ENCODE results near the gene CTNNB1.

CTNNB1 gene

DNA sequence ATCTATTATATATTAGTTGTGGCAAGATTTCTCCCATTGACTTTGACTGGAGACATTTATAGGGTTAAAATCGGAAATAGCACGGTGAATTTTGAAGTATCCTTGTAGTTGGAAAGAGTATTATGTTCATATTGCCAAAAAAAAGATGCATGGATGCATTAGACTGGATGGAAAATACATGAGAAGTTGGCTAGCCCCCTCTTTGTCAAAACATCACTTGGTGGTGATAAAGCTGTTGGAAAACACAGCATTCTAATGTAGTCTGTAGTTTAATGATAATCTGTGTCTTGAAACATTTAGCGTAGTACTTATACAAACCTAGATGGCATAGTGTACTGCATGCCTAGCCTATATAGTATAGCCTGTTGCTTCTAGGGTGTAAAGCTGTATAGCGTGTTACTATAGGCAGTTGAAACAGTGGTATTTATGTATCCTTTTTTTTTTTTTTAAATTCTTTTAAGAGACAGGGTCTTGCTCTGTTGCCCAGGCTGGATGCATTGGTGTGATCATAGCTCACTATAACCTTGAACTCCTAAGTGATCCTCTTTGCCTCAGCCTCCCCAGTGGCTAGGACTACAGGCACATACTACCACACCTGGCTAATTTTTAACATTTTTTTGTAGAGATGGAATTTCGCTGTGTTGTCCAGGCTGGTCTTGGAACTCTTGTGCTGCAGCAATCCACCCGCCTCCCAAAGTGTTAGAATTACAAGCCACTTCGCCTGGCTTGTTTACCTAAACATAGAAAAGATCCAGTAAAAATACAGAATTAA, 21.8 kb downstream of the CTNNB1 start:
- no peak for DNase-seq (ENCODE audit: low read depth)

DNA sequence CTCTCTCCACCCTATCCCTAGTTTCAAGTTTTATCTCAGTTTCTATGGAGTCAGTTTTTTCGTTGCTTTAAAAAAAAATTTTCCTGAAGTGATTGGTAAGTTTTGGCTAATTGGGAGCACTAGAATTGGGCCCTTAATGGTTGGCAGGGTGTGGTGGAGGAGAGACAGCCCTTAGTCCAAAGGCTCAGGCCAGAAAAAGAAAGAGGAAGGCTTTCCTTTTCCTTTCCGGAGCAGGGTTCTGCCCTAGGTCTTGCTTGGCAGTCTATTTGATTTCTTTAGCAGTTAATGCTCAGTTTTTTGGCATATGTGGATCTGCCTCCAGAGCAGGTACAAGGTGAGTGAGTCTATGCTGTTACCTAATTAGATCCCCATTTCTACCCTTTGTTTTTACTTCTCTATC, 22.7 kb downstream of the CTNNB1 start:
- DNase-seq (ENCODE audit: low read depth): no peak

DNA sequence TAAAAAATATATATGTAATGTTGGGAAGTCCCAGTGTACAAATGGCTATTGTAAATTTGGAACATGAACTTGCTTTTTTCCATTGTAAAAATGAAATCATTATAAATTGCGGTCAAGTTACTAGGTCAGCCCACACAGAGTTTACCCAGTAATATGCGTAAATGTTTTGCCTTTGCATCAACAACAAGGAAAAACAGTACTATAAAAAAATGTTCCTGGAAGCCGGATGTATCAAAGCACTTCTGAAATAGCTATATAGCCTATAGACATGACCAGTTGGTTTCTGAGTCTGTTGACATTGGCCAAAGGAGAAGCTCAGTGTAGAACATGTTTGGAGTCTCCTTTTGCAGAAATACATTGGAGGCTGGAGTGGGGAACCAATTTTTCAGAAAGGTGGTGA, 23.2 kb downstream of the CTNNB1 start:
- DNase-seq (ENCODE audit: low read depth): no peak

DNA sequence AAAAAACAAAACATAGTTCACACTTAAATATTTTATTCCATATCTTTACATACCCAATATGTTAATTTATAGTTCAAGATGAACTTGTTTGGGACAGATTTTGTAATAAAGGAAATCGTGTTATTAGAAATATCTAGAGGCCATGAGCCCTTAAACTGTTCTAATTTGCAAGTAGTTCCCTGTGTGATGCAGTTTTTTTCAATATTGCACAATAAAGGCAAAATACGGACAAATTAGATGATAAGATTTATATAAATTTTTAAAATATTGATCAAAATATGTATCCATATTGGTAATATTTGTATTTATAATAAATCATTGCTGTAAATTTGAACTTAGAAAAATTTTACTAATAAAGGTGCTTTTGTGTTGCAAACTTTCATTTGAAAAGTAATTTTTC, 23.8 kb downstream of the CTNNB1 start:
- no peak for DNase-seq (ENCODE audit: low read depth)

DNA sequence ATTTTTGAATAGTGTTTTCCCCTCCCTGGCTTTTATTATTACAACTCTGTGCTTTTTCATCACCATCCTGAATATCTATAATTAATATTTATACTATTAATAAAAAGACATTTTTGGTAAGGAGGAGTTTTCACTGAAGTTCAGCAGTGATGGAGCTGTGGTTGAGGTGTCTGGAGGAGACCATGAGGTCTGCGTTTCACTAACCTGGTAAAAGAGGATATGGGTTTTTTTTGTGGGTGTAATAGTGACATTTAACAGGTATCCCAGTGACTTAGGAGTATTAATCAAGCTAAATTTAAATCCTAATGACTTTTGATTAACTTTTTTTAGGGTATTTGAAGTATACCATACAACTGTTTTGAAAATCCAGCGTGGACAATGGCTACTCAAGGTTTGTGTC, 24.4 kb downstream of the CTNNB1 start:
- no peak for DNase-seq (ENCODE audit: low read depth)

DNA sequence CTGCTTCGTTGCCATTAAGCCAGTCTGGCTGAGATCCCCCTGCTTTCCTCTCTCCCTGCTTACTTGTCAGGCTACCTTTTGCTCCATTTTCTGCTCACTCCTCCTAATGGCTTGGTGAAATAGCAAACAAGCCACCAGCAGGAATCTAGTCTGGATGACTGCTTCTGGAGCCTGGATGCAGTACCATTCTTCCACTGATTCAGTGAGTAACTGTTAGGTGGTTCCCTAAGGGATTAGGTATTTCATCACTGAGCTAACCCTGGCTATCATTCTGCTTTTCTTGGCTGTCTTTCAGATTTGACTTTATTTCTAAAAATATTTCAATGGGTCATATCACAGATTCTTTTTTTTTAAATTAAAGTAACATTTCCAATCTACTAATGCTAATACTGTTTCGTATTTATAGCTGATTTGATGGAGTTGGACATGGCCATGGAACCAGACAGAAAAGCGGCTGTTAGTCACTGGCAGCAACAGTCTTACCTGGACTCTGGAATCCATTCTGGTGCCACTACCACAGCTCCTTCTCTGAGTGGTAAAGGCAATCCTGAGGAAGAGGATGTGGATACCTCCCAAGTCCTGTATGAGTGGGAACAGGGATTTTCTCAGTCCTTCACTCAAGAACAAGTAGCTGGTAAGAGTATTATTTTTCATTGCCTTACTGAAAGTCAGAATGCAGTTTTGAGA, 25.0 kb downstream of the CTNNB1 start:
- no peak for DNase-seq (ENCODE audit: low read depth)

DNA sequence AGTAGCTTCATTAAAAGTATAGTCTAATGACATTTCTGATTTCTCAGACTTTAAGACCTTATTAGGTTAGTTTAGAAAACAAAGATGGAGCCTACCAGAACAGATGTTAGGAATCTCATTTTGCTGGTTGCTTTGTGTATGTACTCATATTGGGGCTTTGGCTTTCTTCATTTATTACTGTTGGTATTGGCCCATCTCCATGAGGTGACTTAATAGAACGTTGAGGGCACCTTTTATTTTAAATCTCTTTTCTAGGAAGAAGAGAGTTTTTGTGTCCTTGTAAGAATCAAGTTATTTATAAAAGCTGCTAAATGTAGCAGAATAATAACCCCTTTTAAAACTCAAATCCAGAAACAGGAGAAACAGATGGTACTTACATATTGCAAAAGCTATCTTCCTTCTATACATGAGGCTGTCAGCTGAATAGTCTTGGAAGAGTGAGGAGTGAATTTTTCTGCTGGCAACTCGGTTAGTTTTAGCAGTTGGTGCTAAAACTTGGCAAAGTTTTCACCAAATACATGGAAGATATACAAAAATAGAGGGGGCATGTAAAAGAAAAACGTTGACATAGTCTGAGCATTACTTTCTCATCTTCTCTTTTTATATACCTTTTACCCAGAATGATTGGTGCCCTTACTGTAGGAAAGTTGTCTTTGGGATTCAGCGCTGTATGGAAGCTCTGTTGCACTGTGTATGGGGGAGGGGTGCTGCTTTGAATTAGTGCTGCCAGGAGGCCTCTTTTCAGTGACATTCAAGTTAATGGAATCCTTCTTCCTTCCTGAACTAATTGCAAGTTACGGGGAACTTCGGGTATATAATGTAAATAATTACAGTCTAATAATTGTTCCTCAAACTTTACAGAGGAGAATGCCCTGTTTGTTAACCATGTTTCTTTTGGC, 35.8 kb downstream of the CTNNB1 start:
- no peak for DNase-seq (ENCODE audit: low read depth)

DNA sequence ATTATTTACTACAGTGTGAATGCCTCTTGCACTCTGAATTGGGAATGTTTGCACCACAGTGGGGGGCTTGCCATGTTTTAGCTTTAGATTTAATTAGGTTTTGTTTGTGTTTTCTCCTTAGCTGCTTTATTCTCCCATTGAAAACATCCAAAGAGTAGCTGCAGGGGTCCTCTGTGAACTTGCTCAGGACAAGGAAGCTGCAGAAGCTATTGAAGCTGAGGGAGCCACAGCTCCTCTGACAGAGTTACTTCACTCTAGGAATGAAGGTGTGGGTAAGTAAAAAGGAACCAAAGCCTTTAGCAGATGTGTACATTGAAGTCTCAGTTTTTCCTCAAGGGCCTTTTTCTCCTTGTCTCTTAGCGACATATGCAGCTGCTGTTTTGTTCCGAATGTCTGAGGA, 36.9 kb downstream of the CTNNB1 start:
- no peak for DNase-seq (ENCODE audit: low read depth)

DNA sequence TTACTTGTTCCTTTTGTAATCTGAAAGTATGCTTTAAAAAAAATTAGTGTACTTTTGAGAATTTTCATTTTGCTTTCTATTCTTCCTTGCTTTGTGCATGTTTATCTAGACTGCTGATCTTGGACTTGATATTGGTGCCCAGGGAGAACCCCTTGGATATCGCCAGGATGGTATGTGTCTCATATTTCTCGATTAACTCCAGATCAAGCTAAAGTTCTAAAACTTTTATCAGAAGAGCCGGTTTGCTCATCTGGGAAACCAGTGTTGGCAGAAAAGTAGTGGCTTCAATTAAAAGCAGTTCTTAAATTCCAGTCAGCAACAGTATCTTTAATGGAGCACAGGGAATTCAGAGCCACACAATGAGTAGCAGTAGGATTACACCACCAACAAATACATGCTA, 38.6 kb downstream of the CTNNB1 start:
- no peak for DNase-seq (ENCODE audit: low read depth)

DNA sequence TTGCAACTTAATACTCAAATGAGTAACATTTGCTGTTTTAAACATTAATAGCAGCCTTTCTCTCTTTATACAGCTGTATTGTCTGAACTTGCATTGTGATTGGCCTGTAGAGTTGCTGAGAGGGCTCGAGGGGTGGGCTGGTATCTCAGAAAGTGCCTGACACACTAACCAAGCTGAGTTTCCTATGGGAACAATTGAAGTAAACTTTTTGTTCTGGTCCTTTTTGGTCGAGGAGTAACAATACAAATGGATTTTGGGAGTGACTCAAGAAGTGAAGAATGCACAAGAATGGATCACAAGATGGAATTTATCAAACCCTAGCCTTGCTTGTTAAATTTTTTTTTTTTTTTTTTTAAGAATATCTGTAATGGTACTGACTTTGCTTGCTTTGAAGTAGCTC, 40.3 kb downstream of the CTNNB1 start:
- no peak for DNase-seq (ENCODE audit: low read depth)

DNA sequence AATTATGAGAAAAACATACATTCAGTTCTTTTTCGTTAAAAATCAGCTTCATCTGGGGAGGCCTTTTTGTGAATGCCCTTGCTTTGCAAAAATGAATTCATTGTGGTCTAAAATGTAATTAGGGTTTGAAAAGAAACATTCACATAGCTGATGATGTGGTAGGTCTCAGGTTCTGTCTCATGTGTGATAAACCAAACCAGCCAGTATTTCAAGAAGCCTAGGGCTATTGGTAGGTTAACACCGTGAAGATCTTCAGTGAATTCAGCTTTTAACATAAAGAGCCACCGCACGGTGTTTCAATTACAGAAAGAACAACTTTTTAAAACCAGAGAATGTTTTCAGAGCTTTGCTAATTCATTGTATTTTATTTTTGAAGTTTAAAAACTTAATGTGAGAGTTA, 41.9 kb downstream of the CTNNB1 start:
- no peak for DNase-seq (ENCODE audit: low read depth)

DNA sequence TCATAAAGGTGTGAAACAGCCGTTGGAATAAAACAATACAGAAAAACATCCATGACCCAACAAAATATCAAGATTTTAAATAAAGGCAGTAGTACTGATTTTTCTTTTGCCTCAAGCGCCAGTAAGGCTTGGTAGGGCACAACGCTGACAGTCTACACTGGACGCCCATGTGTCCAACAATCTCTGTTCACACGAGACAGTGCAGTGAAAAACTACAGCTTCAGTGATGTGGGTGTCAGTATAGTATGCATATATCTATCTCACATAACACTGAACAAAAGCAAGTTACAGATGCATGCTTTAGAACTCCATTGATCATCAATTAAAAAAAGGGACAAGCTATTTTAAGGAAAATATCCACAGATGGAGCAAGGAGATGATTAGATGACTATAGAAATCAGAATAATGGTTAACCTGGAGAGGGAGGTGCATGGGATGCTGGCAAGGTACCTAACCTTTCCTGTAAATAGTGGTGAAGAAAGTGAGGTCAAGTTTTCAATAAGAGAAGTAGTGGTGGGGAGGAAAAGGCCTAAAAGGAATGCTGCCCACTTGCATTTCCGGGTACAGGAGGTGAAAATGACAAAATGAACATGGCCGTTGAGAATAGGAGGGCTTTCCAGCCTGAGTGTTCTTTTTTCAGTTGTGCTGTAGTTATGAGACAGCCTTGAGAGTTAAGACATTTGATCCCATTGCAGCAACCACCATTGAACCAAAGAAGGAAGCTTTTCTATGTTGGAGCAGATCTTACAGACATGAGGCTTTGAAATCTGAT, 42.7 kb downstream of the CTNNB1 start:
- DNase-seq (ENCODE audit: low read depth): no peak

DNA sequence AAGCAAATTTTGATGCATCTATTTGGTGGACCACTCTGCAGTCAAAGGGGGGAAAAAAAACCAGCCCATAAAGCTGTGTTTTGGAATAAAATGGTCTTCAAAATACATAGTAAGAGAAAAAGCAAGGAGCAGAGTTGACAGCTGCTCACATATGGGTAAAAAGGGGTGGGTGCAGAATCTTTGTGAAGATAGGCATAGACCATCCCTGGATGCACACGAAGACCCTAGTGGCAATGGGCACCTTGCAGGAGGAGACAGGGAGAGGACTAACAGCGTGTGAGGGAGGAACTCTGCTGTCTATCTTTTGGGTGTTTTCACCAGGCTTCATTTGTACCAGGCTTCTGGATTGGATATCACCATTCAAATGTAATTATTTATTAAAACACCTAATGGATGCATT, 43.9 kb downstream of the CTNNB1 start:
- no peak for DNase-seq (ENCODE audit: low read depth)

DNA sequence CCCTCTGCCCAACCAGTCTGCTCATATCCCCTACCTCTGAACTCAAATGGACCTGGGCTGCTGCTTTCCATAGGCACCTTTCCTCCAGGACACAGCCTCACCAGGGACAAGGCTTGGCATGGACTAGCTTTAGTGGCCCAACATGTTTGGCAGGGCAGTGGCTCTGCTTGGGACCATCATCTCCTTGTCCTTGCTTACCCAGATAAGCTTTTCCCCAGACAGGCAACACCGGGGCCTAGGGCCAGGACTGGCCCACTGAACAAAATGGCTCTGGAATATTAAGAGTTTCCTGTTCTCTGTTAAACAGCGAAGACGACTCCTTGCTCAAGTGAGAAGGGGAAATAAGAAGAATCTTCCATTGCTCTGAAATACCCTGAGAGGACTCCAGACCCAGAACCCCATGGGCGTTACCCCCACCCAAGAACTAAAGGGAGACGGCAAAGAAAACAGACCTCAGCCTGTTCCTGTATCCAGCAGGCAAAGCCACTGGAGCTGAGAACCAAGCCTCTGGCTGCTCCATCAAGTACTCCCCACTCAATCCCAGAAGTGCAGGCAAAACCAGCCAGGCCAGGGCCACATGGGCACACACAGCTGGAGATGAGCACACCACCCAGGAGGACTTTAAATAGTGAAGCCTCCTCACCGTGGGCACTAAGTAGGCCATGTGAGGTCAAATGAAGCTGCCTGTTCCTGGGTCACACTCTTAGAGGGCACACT, 45.5 kb downstream of the CTNNB1 start:
- DNase-seq (ENCODE audit: low read depth): no peak

DNA sequence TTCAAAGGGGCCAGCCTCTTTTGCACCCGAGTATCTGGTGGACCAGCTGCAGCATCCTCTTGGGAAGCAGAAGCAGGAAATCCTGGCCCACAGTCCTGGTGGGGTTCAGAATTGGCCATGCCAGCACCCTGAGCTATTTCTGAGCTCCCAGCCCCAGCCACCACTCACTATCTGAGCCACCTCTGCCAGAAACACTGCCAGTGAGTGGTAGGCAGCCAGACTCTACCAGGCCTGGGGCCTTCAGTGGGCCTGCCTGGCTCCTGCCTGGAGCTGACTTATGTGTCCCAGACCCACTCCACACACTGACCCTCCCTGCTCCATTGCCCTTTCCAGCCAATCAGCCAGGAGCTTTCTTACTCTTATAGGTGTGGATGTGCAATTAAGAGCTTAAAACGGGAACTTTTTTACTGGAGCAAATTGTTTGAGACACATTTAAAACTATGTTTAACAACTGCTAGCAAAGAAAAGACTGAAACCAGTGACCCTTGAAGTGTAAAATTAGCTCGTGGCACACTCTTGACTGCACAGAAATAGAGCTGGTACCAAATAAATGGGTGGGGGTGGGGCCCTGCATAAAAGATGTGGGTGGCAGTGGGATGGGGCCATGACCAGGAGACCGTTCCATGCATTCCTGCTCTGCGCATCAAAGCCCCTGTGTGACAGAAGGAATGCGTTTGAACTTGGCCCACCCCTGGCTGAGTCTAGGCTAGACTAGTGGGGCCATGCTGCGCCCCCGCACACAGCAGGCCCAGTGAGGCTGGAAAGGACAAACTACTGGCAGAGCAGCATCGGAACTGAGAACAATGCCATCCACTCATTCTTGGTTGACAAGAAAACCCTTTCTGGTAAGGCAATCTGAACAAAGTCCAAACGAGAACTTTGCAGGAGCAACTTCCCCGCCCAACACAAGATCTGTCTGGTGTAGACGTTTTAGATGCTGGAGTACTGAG, 48.0 kb downstream of the CTNNB1 start:
- no peak for DNase-seq (ENCODE audit: low read depth)

DNA sequence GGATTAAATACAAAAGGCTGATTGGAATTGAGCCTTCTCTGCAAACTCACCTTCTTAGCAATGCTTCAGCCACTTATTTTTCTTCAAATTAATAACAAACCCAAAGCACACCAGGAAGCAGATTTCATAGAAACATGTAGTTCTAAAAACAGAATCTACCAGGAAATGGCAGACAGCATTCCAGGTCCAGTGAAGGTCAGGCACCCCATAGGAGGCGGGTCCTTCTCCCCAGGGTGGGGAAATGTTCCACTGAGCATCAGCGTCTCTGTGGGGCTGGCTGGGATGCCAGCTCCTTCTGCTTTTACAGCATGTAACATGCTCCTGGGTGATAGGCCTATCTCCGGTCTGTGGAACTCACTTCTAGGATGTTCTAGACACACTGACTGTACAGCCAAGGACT, 49.2 kb downstream of the CTNNB1 start:
- DNase-seq (ENCODE audit: low read depth): no peak

DNA sequence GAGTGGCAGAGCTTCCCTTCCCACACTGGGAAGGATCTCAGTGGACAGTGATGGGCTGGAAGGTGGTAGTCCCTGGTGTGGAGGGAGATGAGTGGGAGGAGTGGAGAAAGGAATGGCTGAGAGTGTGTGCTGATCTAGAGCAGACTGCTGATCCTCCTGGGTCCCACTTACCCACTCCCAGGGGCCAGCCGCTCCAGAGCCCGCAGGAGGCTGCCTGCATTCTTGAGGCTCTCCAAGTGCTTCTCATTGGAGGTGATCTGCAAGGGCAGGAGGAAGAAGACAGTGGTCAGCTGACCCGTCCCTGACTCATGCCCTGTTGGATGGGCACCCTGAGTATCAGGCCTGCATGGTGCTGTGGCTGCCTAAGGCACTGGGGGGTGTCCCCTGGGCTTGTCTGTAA, 50.0 kb downstream of the CTNNB1 start:
- no peak for DNase-seq (ENCODE audit: low read depth)

DNA sequence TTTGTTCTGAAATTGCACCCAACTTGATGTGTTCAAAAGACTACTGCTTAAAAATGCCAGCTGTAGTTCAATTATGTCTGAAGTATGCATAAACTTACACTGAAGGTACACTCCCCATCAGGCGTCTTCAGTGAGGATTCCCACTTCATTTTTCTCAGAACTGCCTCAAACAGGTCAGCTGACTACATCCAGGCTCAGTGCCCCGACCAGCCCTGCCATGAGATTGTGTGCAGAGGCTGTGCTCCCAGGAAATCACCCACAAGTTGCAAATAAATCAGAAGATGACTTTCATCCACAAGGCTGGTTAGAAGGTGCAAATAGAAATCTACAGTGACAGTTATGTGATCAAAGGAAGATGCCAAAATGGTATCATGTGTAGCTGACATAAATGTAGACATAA, 51.5 kb downstream of the CTNNB1 start:
- DNase-seq (ENCODE audit: low read depth): no peak

DNA sequence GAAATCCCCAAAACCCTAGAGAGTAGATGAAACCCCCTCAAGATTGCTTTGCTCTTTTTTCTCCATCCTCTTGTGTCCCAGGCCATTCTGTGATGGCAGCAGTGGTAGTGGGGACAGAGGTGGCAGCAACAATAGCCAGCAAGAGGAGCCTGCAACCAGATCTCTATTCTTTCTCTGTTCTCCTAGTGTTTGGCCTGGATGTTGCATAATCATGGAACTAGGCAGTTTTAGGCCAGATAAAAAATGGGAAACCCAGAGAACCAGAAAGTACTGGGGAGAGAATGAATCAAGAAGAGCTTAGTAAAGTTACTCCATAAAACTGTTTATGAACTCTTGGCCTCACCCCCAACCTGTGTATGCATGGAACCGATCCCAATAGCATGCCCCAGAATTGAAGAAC, 52.3 kb downstream of the CTNNB1 start:
- no peak for DNase-seq (ENCODE audit: low read depth)

DNA sequence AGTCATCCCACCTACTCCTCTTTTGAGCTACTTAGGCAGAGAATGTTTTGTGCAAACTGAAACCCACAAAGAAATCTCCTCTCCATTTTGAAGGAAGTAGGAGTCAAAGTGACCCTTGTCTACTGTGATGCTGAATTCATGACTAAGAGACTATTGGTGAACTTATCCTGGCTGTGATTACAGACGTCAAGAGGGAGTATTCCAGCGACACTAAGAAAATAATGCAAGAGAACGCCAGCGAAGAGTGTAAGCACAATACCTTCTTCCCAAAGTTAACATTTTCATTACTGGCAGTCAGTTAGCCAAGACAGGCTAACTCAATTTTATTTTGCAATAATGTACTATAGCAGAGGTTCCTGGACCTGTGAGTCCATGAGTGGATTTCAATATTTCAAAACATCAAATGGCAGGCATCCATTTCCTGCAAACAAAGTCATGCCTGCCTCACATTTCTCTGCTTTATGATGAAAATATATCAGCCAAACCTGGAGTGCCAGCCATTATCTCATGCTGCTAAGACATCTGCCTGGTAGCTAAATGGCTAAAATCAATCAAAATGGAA, 59.0 kb downstream of the CTNNB1 start:
- DNase-seq (ENCODE audit: low read depth): no peak

Data from stimulated activated CD8-positive, alpha-beta memory T cell treated with anti-CD3 and anti-CD28 coated beads, Interleukin-12 subunit alpha, Interleukin-12 subunit beta, amount 100 ng/mL, for 4 hours (primary cell).